K562 (cell line): ENCODE data around the gene SLFNL1. TPM values are rescaled to one million over a fixed set of nuclear protein-coding genes. Genes with fewer than 3 reads are reported as not detected.

ENCODE experiments used
- CCAR2 ChIP-seq: fragments of 200-400 bp; formaldehyde crosslinking; IDR thresholded peaks from 2 replicates; pipeline ENCODE4 v1.6.1; 2017; ENCODE audit warnings: mild to moderate bottlenecking, low read depth, low read length
- CHD7 ChIP-seq: fragments of 200-600 bp; sonication (generic); IDR thresholded peaks from one replicate; pipeline ENCODE4 v1.6.1; 2012; ENCODE audit warnings: mild to moderate bottlenecking, low read depth, low read length, inconsistent platforms
- FOXM1 ChIP-seq, 2 experiments: fragments of 450-650 bp in 1 of 2; sonication (generic) in 1 of 2; formaldehyde crosslinking in 1 of 2; IDR thresholded peaks; 2 replicates each; pipeline versions ENCODE4 v1.6.1 to v1.9.0; 2017 to 2022; ENCODE audit warnings: low read depth in 2 of 2, mild to moderate bottlenecking in 2 of 2, missing genetic modification reagents in 1 of 2, moderate library complexity in 1 of 2
- HES1 ChIP-seq: fragments of 450-650 bp; IDR thresholded peaks from 2 replicates; pipeline ENCODE4 v1.6.1; 2016; ENCODE audit warnings: low read depth, mild to moderate bottlenecking, moderate library complexity
- HMGN3 ChIP-seq: IDR thresholded peaks from 2 replicates; pipeline ENCODE4 v1.6.1; 2011; ENCODE audit warnings: borderline replicate concordance, low read depth, mild to moderate bottlenecking, mixed read lengths, low read length; ENCODE audit not compliant: insufficient read length; ENCODE audit errors: extremely low read depth
- PBX2 ChIP-seq, 2 experiments: IDR thresholded peaks in 1 of 2; conservative IDR thresholded peaks in 1 of 2; 2 replicates each; pipeline ENCODE4 v1.6.1; 2016; ENCODE audit warnings: low read depth in 2 of 2, mild to moderate bottlenecking in 1 of 2, missing compliant biosample characterization in 1 of 2, missing genetic modification characterization in 1 of 2, moderate library complexity in 1 of 2
- SAFB2 ChIP-seq: fragments of 200-400 bp; formaldehyde crosslinking; IDR thresholded peaks from 2 replicates; pipeline ENCODE4 v1.6.1; 2018; ENCODE audit warnings: borderline replicate concordance, low read length, low read depth, moderate library complexity; ENCODE audit not compliant: severe bottlenecking
- ZBTB1 ChIP-seq: sonication (generic); formaldehyde crosslinking; IDR thresholded peaks from 2 replicates; pipeline ENCODE4 v1.8.1; 2023; ENCODE audit warnings: missing genetic modification reagents, low read depth, mild to moderate bottlenecking, borderline replicate concordance
- ZBTB7A ChIP-seq: IDR thresholded peaks from 2 replicates; pipeline ENCODE4 v1.6.1; 2011; ENCODE audit warnings: low read depth, mild to moderate bottlenecking, low read length, moderate library complexity, borderline replicate concordance; ENCODE audit not compliant: control insufficient read depth
- ZNF134 ChIP-seq: fragments of 250-450 bp; sonication (Bioruptor Pico); conservative IDR thresholded peaks from 2 replicates; pipeline ENCODE4 v1.4.0; 2020
- ZNF197 ChIP-seq: fragments of 200-800 bp; sonication (Bioruptor generic); IDR thresholded peaks from 2 replicates; pipeline ENCODE4 v1.6.1; 2016; ENCODE audit warnings: low read depth, missing genetic modification characterization, missing compliant biosample characterization
- ZNF76 ChIP-seq: fragments of 250-450 bp; sonication (Bioruptor Pico); IDR thresholded peaks from 2 replicates; pipeline ENCODE4 v1.4.0; 2020; ENCODE audit warnings: mild to moderate bottlenecking, moderate library complexity, borderline replicate concordance
- polyA plus RNA-seq, 8 experiments: library from polyadenylated mRNA; depleted of rRNA in 4 of 8; stranded (reverse) in 5 of 8; unstranded in 3 of 8; fragments of >200 nt; fragmentation: Nextera tagmentation in 2 of 8; fragmentation: Illumina TruSeq in 1 of 8; extraction: Ambion mirVana in 2 of 8; extraction: Trizol in 1 of 8; gene quantifications; 2 replicates each; pipeline versions ENCODE4 v1.2.1 to v1.2.3, GENCODE V29; 2011 to 2014; ENCODE audit warnings: inconsistent platforms in 1 of 8, missing spikeins in 1 of 8
- total RNA-seq, 7 experiments: library from RNA; depleted of rRNA in 6 of 7; stranded (reverse); fragments of >200 nt in 6 of 7; fragmentation: Illumina TruSeq in 2 of 7; extraction: Trizol in 2 of 7; gene quantifications; 2 replicates each; pipeline versions ENCODE4 v1.2.1 to v1.2.3, GENCODE V29; 2011 to 2021; ENCODE audit warnings: low replicate concordance in 1 of 7

SLFNL1 gene
- total and polyA plus RNA-seq, 9 of the 15 experiments (the other 6 are each of a cell fraction or from before 2014, with no cell fraction given) = 0.05 to 0.14 (median 0.06) TPM; not detected in 5

DNA sequence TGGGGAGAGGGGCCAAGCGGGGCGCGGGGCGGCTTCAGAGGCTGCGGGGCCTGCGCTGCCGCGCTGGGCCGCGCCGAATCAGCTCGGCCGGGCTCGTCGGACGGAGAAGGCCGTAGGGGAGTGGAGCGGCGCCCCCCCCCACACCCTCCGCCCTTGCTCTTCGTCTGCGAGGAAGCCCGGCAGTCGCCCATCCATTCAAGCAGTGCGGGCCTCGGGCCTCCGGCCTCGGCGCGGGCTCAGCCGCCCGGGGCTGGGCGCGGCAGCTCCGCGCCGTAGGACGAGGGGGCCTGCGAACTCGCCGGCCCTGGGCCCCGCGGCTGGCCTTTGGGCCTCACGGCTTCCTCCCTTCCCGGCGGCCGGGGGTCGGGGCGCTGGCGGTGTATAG, 41.5 kb downstream of the SLFNL1 start (continued):
- TF ChIP-seq CHD7 (no peak), ZBTB1 (CRISPR knock-in tag) (peak; percentile 62; the same call in 1 of the 2 replicates), HES1 (no peak), ZNF76 (CRISPR knock-in tag) (no peak), HMGN3 (no peak), ZNF197 (CRISPR knock-in tag) (no peak), CCAR2 (no peak), ZBTB7A (no peak), SAFB2 (no peak), ZNF134 (CRISPR knock-in tag) (no peak), PBX2 (CRISPR knock-in tag; IDR thresholded peaks at IDR 0.05; ENCODE audit: low read depth) (no peak), PBX2 (tag; conservative IDR thresholded peaks at IDR 0.05; ENCODE audit: low read depth) (no peak), FOXM1 (IDR thresholded peaks at IDR 0.05; ENCODE audit: low read depth) (no peak), FOXM1 (CRISPR knock-in tag; IDR thresholded peaks at IDR 0.05; ENCODE audit: low read depth) (0 out of 2 replicates have a peak, but pooled peaks have one; percentile 32)
